Measurements from ENCODE around the gene WSCD2.

Gene WSCD2

GRCh38 chr12:108297895-108298760 lies 169.0 kb downstream of the WSCD2 start:
- no peak for DNase-seq (ENCODE audit: low read depth in 2 of 3, low spot score in 2 of 3)

- DNase-seq (ENCODE audit: low read depth in 2 of 3, low spot score in 2 of 3) = no peak
These were observed 169.7 kb downstream of the WSCD2 start for GRCh38 chr12:108298761-108299275.

GRCh38 chr12:108299516-108299915 lies 170.4 kb downstream of the WSCD2 start:
- no peak for DNase-seq (ENCODE audit: low read depth in 2 of 3, low spot score in 2 of 3)
